GM19099 (cell line): ENCODE results near the gene CT47A1.
"Not testable (repeated sequence)": the region's sequence is repeated elsewhere in the genome, so short reads cannot be mapped to it uniquely, and the experiment has no call there.

Experiments
- POLR2A ChIP-seq: IDR thresholded peaks from 3 replicates; pipeline ENCODE4 v1.6.1; 2011; ENCODE audit warnings: low read depth; ENCODE audit not compliant: insufficient read length; ENCODE audit errors: extremely low read depth

Gene CT47A1

DNA sequence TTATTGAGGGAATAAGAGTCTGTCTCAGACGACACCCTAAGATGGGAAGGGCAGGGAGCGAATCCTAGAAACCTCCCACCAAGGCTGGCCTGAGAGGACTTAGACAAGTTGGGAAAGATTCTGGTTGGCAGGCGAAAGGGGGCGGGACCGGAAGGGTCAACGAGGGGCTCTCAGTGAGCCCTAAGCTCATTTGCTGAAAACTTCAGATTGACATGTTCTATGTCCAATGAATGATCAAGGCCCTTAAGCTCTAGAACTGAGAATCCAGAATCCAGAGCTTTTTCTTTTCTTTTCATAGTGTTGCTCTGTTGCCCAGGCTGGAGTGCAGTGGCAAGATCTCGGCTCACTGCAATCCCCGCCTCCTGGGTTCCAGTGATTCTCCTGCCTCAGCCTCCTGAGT, at the start of gene CT47A1:
CT47A1 (minus strand) TSS at position 101 of the 400 bp plus-strand sequence. CDS start 231 bp downstream, outside the sequence.
- TF ChIP-seq POLR2A: not testable (repeated sequence)

GRCh38 chrX:121032531-121032930, 47.0 kb upstream of the CT47A1 start:
- TF ChIP-seq POLR2A: no peak

DNA sequence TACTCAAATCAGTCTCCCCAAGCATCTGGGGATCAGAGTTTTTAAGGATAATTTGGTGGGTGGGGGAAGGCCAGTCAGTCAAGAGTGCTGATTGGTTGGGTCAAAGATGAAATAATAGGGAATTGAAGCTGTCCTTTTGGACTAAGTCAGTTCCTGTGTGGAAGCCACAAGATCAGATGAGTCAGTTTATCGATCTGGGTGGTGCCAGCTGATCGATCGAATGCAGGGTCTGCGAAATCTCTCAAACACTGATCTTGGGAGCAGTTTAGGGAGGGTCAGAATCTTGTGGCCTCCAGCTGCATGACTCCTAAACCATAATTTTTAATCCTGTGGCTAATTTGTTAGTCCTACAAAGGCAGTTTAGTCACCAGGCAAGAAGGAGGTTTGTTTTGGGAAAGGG, 44.5 kb upstream of the CT47A1 start:
- no peak for TF ChIP-seq POLR2A

GRCh38 chrX:121028419-121028818, 42.9 kb upstream of the CT47A1 start:
- no peak for TF ChIP-seq POLR2A

DNA sequence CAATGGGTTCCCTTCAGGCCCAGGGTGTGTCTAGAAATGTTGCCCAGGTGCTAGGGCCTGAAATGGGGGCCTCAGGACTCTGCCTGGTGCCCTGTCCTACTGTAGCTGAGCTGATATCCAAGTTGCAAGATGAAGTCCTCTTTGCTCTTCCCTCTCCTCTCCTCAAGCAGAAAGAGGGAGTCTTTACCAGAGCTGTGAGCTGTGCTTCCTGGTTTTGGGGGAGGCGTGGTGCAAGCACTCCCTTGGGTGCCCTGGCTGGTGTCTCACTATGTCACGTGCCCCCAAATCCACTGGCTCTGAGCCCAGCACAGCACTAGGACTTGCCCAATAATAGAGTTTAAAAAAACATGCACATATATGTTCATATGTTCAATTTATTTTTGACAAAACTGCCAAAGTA, 29.3 kb upstream of the CT47A1 start:
- no peak for TF ChIP-seq POLR2A

DNA sequence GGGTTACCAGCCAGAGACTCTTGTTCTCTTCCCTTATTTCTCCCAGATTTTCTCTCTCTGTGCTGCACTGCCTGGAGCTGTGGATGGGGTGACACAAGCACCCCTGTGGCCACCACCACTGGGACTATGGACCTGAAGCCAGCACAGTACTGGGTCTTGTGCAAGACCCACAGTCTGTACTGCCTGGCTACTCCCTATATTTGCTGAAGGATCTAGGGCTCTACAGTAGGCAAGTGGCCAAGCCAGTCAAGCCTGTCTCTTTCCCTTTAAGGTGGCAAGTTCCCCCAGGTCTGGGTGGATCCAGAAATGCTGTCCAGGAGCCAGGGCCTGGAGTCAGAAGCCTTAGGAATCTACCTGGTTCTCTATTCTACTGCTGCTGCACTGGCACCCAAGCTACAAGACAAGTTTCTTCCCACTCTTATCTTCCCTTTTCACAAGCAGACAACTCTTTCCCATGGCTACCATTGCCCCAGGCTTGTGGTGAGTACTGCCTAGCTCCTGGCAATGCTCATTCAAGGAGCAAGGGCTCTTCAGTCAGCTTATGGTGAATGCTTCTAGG, 28.4 kb upstream of the CT47A1 start:
- TF ChIP-seq POLR2A: no peak

GRCh38 chrX:121011254-121011653, 25.7 kb upstream of the CT47A1 start:
- no peak for TF ChIP-seq POLR2A

- TF ChIP-seq POLR2A: no peak
These were observed 24.7 kb upstream of the CT47A1 start for GRCh38 chrX:121010218-121010617.

- no peak for TF ChIP-seq POLR2A
These were observed 24.2 kb upstream of the CT47A1 start for GRCh38 chrX:121009764-121010163.

- TF ChIP-seq POLR2A: no peak
These were observed 23.4 kb upstream of the CT47A1 start for GRCh38 chrX:121008920-121009319.

- no peak for TF ChIP-seq POLR2A
These were observed 15.0 kb upstream of the CT47A1 start for GRCh38 chrX:121000589-121000988.

DNA sequence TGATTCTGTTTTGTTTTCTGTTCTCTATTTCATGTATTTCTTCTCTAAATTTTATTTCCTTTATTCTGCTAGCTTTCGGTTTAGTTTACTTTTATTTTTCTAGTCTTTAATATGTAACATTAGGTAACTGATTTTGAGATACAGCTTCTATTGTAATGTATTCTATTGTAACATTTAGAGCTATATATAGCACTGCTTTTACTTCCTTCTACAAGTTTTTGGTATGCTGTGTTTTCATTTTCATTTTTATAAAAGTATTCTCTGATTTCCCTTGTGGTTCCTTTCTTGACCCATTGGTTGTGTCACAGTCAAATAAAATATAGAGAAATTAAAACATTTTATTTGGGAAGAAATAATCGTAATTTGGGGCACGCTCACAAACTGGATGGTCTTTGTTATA, 13.9 kb upstream of the CT47A1 start:
- TF ChIP-seq POLR2A: no peak

GRCh38 chrX:120956500-120956899, 29.1 kb downstream of the CT47A1 start, which contains the start of gene CT47A7:
CT47A7 (minus strand) TSS chrX:120956600; CDS start chrX:120956345, 255 bp downstream.
- TF ChIP-seq POLR2A: not testable (repeated sequence)
